ENCODE results near the gene PLEKHM2. TPM values are rescaled to one million over a fixed set of nuclear protein-coding genes. Genes with fewer than 3 reads are reported as not detected.

The PLEKHM2 gene
- total and polyA plus RNA-seq, 2 experiments from 2014 or later, result 31.8 to 43.1 TPM

DNA sequence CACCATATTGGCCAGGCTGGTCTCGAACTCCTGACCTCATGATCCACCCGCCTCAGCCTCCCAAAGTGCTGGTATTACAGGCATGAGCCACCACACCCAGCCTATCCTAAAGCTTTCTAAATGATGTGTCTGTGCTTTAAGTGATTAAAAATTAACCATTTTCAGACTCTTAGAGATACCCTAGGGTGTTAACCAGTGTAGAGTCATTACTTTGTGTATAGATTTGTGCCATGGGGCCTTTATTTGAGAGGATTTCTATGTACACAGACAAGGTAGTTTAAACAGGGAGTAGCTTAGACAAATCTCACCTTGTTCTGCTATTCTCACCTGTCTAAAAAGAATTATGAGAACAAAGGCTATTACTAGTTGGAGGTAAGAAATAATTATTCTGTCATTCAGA is 12.7 kb upstream of the PLEKHM2 start:
- Histone ChIP-seq H2AFZ (no peak overlapping the region), H3K9me2 (replicated peaks; ENCODE audit: insufficient read depth) (no peaks in the 10 kb centered on the region), H3K9me3 (ENCODE audit: low read depth) (no peaks in the 10 kb centered on the region), H3K27me3 (no peaks in the 10 kb centered on the region), H4K20me1 (ENCODE audit: insufficient read depth, poor library complexity, severe bottlenecking) (no peaks in the 10 kb centered on the region), H3K4me3 (no peak overlapping the region), H3K36me3 (replicated peaks; ENCODE audit: insufficient read depth, low read depth) (no peaks in the 10 kb centered on the region), H3K27ac (no peak overlapping the region), H3K4me1 (ENCODE audit: insufficient read depth) (peaks cover 5% of the 10 kb centered on the region), H3K79me2 (no peaks in the 10 kb centered on the region), H3K4me2 (no peak overlapping the region)
- no peak for DNase-seq (ENCODE audit: low spot score)
- TF ChIP-seq EZH2 (IDR thresholded peaks at IDR 0.05; ENCODE audit: borderline replicate concordance), result no peak
- no peak for TF ChIP-seq EZH2phosphoT487 (IDR thresholded peaks at IDR 0.05; ENCODE audit: low read depth, severe bottlenecking, unreplicated experiment)
- TF ChIP-seq, protein P1, sequence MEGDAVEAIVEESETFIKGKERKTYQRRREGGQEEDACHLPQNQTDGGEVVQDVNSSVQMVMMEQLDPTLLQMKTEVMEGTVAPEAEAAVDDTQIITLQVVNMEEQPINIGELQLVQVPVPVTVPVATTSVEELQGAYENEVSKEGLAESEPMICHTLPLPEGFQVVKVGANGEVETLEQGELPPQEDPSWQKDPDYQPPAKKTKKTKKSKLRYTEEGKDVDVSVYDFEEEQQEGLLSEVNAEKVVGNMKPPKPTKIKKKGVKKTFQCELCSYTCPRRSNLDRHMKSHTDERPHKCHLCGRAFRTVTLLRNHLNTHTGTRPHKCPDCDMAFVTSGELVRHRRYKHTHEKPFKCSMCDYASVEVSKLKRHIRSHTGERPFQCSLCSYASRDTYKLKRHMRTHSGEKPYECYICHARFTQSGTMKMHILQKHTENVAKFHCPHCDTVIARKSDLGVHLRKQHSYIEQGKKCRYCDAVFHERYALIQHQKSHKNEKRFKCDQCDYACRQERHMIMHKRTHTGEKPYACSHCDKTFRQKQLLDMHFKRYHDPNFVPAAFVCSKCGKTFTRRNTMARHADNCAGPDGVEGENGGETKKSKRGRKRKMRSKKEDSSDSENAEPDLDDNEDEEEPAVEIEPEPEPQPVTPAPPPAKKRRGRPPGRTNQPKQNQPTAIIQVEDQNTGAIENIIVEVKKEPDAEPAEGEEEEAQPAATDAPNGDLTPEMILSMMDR (IDR thresholded peaks at IDR 0.05; ENCODE audit: poor library complexity), result no peak
- 76% methylated on average over 2 of the region's 2 CpGs for WGBS (ENCODE audit: low lambda C conversion rate, missing lambda C conversion rate)

DNA sequence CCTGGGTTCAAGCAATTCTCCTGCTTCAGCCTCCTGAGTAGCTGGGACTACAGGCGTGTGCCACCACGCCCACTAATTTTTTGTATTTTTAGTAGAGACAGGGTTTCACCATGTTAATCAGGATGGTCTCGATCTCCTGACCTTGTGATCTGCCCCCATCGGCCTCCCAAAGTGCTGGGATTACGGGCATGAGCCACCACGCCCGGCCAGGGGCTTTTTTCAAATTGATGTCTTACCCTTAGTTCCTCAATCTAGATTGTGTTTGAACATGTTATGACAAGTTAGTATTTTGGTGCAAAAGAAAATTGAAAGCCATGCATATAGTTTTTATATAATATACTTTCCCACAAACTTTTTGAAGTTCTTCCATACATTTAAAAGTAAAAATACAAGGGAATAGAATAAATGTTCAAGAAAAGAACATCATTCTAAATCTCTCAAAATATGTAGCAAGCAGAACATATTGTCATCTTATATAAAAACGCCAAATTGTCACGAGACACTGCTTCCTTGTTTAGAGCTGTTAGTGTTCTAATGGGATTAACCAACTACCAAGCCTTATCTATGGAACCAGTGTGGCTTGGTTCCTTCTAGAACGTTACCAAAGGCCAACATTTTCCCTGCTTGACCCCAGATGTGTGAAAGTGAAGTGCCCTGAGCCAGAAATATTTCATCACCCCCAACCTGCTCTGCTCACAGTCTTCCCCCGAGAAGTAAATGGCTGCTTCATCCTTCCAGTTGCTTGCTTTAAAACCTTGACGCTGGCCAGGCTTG is 9.5 kb upstream of the PLEKHM2 start:
- no peaks in the 10 kb centered on the region for H3K79me2 ChIP-seq
- H2AFZ ChIP-seq, result no peak overlapping the region
- H3K27ac ChIP-seq, result no peak overlapping the region
- H3K9me3 ChIP-seq (ENCODE audit: low read depth), result no peaks in the 10 kb centered on the region
- H3K4me1 ChIP-seq (ENCODE audit: insufficient read depth), result peaks cover 5% of the 10 kb centered on the region
- WGBS (ENCODE audit: low lambda C conversion rate, missing lambda C conversion rate), result 83% methylated on average over 12 of the region's 12 CpGs
- H3K4me3 ChIP-seq, result no peak overlapping the region
- DNase-seq (ENCODE audit: low spot score), result no peak
- no peaks in the 10 kb centered on the region for H4K20me1 ChIP-seq (ENCODE audit: insufficient read depth, poor library complexity, severe bottlenecking)
- H3K36me3 ChIP-seq (replicated peaks; ENCODE audit: insufficient read depth, low read depth), result no peaks in the 10 kb centered on the region
- no peaks in the 10 kb centered on the region for H3K27me3 ChIP-seq
- TF ChIP-seq EZH2 (IDR thresholded peaks at IDR 0.05; ENCODE audit: borderline replicate concordance) (no peak), EZH2phosphoT487 (IDR thresholded peaks at IDR 0.05; ENCODE audit: low read depth, severe bottlenecking, unreplicated experiment) (no peak)
- TF ChIP-seq, protein P1 (IDR thresholded peaks at IDR 0.05; ENCODE audit: poor library complexity), result no peak
- H3K4me2 ChIP-seq, result no peak overlapping the region
- no peaks in the 10 kb centered on the region for H3K9me2 ChIP-seq (replicated peaks; ENCODE audit: insufficient read depth)

DNA sequence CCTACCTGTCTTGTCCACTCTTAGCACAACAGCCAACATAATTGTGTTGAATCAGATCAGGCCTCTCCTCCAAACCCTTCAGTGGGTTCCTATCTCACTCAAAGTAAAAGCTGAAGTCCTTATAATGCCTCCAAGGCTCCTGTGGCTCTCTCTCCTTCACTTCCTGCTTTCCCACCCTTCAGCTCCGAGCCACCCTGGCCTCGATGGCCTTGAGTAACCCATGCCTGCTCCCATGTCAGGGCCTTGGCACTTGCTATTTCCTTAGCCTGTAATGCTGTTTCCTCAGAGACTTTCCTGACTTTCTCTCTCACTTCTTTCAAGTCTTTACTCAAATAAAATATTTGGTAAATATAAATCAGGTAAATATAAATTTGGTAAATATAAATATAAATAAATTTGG is 8.1 kb upstream of the PLEKHM2 start:
- Histone ChIP-seq H3K9me3 (ENCODE audit: low read depth) (no peaks in the 10 kb centered on the region), H3K36me3 (replicated peaks; ENCODE audit: insufficient read depth, low read depth) (no peaks in the 10 kb centered on the region), H3K4me2 (no peak overlapping the region), H2AFZ (no peak overlapping the region), H3K9me2 (replicated peaks; ENCODE audit: insufficient read depth) (no peaks in the 10 kb centered on the region), H3K4me3 (no peak overlapping the region), H4K20me1 (ENCODE audit: insufficient read depth, poor library complexity, severe bottlenecking) (no peaks in the 10 kb centered on the region), H3K4me1 (ENCODE audit: insufficient read depth) (peaks cover 5% of the 10 kb centered on the region), H3K27me3 (no peaks in the 10 kb centered on the region), H3K79me2 (no peaks in the 10 kb centered on the region), H3K27ac (no peak overlapping the region)
- 87% methylated on average over 2 of the region's 2 CpGs for WGBS (ENCODE audit: low lambda C conversion rate, missing lambda C conversion rate)
- no peak for DNase-seq (ENCODE audit: low spot score)
- TF ChIP-seq EZH2 (IDR thresholded peaks at IDR 0.05; ENCODE audit: borderline replicate concordance), result no peak
- TF ChIP-seq, protein P1 (IDR thresholded peaks at IDR 0.05; ENCODE audit: poor library complexity), result no peak
- TF ChIP-seq EZH2phosphoT487 (IDR thresholded peaks at IDR 0.05; ENCODE audit: low read depth, severe bottlenecking, unreplicated experiment), result no peak

Data from hepatocyte (in vitro differentiated cells).